Measurements from ENCODE around the gene KAZN. TPM values are rescaled to one million over a fixed set of nuclear protein-coding genes. Genes with fewer than 3 reads are reported as not detected.

KAZN gene
- total and polyA plus RNA-seq, 2 donors from 2014 or later = 17.4 to 60.8 TPM

DNA sequence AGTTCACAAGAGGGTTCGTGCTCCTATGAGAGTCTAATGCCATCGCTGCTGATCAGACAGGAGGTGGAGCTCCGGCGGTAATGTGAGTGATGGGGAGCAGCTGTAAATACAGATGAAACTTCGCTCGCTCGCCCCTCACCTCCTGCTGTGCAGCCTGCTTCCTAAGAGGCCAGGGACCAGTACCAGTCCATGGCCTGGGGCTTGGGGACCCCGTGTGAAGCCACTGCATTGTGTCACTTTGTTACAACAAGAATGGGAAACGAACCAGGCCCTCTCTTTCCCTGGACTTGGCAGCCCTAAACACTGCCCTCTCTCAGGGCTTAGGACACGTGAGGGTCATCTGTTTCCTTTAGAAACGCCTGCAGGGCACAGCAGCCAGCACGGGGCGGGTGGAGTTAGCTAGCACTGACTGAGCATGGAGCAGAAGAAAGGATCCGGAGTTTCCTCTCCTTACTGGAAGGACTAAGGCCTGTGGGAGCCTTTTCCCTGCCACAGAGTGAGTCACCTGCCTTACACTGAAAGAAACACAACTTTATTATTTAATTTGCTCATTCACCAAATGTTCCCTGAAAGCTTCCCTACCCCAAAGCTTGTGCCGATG, 369.9 kb downstream of the KAZN start:
- Histone ChIP-seq H3K27me3 (ENCODE audit: control insufficient read depth, insufficient read depth, low read length) (no peaks in the 10 kb centered on the region), H3K36me3 (ENCODE audit: control insufficient read depth in 2 of 3, insufficient read depth in 3 of 3, low read length in 3 of 3) (no peaks in the 10 kb centered on the region), H3K9me3 (ENCODE audit: control insufficient read depth in 2 of 3, insufficient read depth in 1 of 3, low read length in 3 of 3) (no peaks in the 10 kb centered on the region), H3K27ac (ENCODE audit: low read depth in 2 of 2, low read length in 2 of 2) (peak overlapping the region; percentile 75 to 92), H3K9ac (ENCODE audit: low read length in 3 of 3) (peak overlapping the region in 2 of 3 donors; percentile 44 to 69), H3K4me1 (ENCODE audit: control insufficient read depth in 2 of 3, insufficient read depth in 2 of 3, low read depth in 1 of 3, low read length in 3 of 3) (peaks cover 0 to 26% (median 25%) of the 10 kb centered on the region in 3 donors), H3K4me3 (ENCODE audit: low read length in 3 of 3) (no peak overlapping the region)
- TF ChIP-seq, protein P1, sequence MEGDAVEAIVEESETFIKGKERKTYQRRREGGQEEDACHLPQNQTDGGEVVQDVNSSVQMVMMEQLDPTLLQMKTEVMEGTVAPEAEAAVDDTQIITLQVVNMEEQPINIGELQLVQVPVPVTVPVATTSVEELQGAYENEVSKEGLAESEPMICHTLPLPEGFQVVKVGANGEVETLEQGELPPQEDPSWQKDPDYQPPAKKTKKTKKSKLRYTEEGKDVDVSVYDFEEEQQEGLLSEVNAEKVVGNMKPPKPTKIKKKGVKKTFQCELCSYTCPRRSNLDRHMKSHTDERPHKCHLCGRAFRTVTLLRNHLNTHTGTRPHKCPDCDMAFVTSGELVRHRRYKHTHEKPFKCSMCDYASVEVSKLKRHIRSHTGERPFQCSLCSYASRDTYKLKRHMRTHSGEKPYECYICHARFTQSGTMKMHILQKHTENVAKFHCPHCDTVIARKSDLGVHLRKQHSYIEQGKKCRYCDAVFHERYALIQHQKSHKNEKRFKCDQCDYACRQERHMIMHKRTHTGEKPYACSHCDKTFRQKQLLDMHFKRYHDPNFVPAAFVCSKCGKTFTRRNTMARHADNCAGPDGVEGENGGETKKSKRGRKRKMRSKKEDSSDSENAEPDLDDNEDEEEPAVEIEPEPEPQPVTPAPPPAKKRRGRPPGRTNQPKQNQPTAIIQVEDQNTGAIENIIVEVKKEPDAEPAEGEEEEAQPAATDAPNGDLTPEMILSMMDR (IDR thresholded peaks at IDR 0.05; ENCODE audit: borderline replicate concordance, extremely low read depth, insufficient read depth) = no peak
- FAIRE-seq (no peak), DNase-seq (peak in 2 of 5 donors; percentile 45 to 93)
- intact Hi-C loops (cut with DNase I) = no loop called here

DNA sequence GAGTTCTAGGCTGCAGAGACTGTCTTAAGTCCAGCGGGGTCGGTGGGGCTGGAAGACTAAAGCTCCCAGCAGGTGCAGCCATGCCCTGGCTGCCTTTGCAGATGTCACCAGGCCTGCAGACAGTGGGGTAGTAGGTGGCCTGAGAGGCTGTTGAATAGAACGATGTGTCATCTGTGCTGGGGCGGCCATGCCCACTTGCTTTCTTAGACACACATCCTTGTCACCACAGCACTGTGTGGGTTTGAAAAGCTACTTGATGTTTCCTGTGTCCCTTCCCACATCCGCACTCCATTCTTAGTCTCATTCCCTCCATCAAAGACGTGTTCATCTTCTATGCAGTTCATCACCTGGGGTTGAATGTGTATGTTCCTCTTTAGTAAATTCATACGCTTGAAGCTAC, 370.5 kb downstream of the KAZN start:
- intact Hi-C loops (cut with DNase I) = no loop called here
- H3K27ac ChIP-seq (ENCODE audit: low read depth in 2 of 2, low read length in 2 of 2) = peak overlapping the region; percentile 75 to 92
- peak overlapping the region in 2 of 3 donors; percentile 24 to 69 for H3K9ac ChIP-seq (ENCODE audit: low read length in 3 of 3)
- peaks cover 0 to 28% (median 25%) of the 10 kb centered on the region in 3 donors for H3K4me1 ChIP-seq (ENCODE audit: control insufficient read depth in 2 of 3, insufficient read depth in 2 of 3, low read depth in 1 of 3, low read length in 3 of 3)
- FAIRE-seq (no peak), DNase-seq (no peak)
- TF ChIP-seq, protein P1 (IDR thresholded peaks at IDR 0.05; ENCODE audit: borderline replicate concordance, extremely low read depth, insufficient read depth) = no peak
- H3K27me3 ChIP-seq (ENCODE audit: control insufficient read depth, insufficient read depth, low read length) = no peaks in the 10 kb centered on the region
- H3K36me3 ChIP-seq (ENCODE audit: control insufficient read depth in 2 of 3, insufficient read depth in 3 of 3, low read length in 3 of 3) = no peaks in the 10 kb centered on the region
- no peaks in the 10 kb centered on the region for H3K9me3 ChIP-seq (ENCODE audit: control insufficient read depth in 2 of 3, insufficient read depth in 1 of 3, low read length in 3 of 3)
- H3K4me3 ChIP-seq (ENCODE audit: low read length in 3 of 3) = no peak overlapping the region

DNA sequence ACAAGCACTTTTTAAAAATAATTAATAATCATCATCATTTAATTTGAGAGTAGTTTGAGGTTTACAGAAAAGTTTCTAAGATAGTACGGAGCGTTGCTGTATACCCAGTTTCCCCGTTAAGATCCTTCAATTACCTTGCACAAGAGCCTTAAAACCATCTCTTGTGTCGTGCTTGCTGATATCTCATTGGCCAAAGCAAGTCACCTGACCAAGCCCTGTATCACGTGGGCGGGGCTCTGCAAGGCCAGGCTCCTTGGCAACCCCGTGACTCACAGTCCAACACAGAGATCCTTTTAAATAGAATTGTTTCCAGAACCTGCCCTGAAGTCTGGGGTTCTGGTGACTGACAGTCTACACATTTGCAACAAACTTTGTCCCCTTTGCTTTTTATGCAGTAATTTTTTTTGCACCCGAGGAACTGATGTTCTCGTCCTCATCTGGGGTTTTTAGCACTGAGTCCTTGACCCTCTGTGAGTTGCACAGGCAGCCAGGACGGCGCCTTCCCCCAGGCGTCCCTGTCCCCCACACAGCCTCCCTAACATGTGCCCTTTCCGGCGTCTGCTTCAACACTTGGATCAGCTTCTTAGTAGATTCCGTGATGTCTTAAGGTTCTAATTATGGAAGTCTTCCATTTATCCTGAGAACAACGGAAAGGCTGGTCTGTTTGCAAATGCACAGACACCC, 371.8 kb downstream of the KAZN start:
- no peak overlapping the region for H3K9ac ChIP-seq (ENCODE audit: low read length in 3 of 3)

More for the DNA sequence above, 371.8 kb downstream of the KAZN start:
- Histone ChIP-seq H3K4me1 (ENCODE audit: control insufficient read depth in 2 of 3, insufficient read depth in 2 of 3, low read depth in 1 of 3, low read length in 3 of 3) (peaks cover 0 to 40% (median 32%) of the 10 kb centered on the region in 3 donors), H3K9me3 (ENCODE audit: control insufficient read depth in 2 of 3, insufficient read depth in 1 of 3, low read length in 3 of 3) (no peaks in the 10 kb centered on the region), H3K27ac (ENCODE audit: low read depth in 2 of 2, low read length in 2 of 2) (peak overlapping the region; percentile 47 to 59), H3K4me3 (ENCODE audit: low read length in 3 of 3) (no peak overlapping the region), H3K36me3 (ENCODE audit: control insufficient read depth in 2 of 3, insufficient read depth in 3 of 3, low read length in 3 of 3) (no peaks in the 10 kb centered on the region), H3K27me3 (ENCODE audit: control insufficient read depth, insufficient read depth, low read length) (no peaks in the 10 kb centered on the region)
- intact Hi-C loops (cut with DNase I) = no loop called here
- FAIRE-seq = no peak
- DNase-seq = peak in 1 of 5 donors; percentile 41
- TF ChIP-seq, protein P1 (IDR thresholded peaks at IDR 0.05; ENCODE audit: borderline replicate concordance, extremely low read depth, insufficient read depth) = no peak

All from kidney (tissue), 14 donors.